Esophagus muscularis mucosa (tissue), 4 donors: Measurements from ENCODE around the gene IRF9.

ENCODE experiments used
- CTCF ChIP-seq, 3 experiments: fragments of 200-600 bp in 2 of 3; fragments of 450-650 bp in 1 of 3; sonication (generic) in 2 of 3; IDR thresholded peaks; one replicate each; pipeline ENCODE4 v1.5.1; 2017 to 2019; ENCODE audit warnings: antibody characterized with exemption in 3 of 3, mild to moderate bottlenecking in 2 of 3, moderate library complexity in 1 of 3
- EP300 ChIP-seq: sonication (generic); formaldehyde crosslinking; IDR thresholded peaks from one replicate; pipeline ENCODE4 v1.6.1; 2017; ENCODE audit warnings: antibody characterized with exemption
- POLR2A ChIP-seq: fragments of 450-650 bp; IDR thresholded peaks from one replicate; pipeline ENCODE4 v1.6.1; 2017; ENCODE audit warnings: antibody characterized with exemption, moderate library complexity, mild to moderate bottlenecking, low read depth
- POLR2AphosphoS5 ChIP-seq, 2 donors: sonication (generic); formaldehyde crosslinking; IDR thresholded peaks; one replicate each; pipeline ENCODE4 v1.6.1; 2017; ENCODE audit warnings: antibody characterized with exemption in 2 of 2

GRCh38 chr14:24189059-24189375 lies 28.0 kb downstream of the IRF9 start:
- TF ChIP-seq CTCF (IDR thresholded peaks at IDR 0.05) (no peak), EP300 (no peak), POLR2AphosphoS5 (IDR thresholded peaks at IDR 0.05) (no peak), POLR2A (no peak)
